ENCODE measurements around the gene TMEM186. TPM values are rescaled to one million over a fixed set of nuclear protein-coding genes. Genes with fewer than 3 reads are reported as not detected.
A peak's percentile ranks its signal among the peaks of the same experiment; 100 is the strongest.

TMEM186 gene
- total and polyA plus RNA-seq, 2 of the 4 experiments (the other 2 are of a cell fraction): 5.7 to 6.8 TPM

GRCh38 chr16:8828541-8829165 lies 31.2 kb upstream of the TMEM186 start:
- in situ Hi-C loops (cut with MboI; ENCODE audit: low sequenced_read_pairs) (no loop called here), intact Hi-C loops (cut with micrococcal nuclease) (no loop called here), dilution Hi-C loops (cut with HindIII; ENCODE audit: low sequenced_read_pairs, unreplicated experiment) (no loop called here)
- no peak overlapping the region for H2BK15ac ChIP-seq (ENCODE audit: low read depth, low read length)
- H2BK5ac ChIP-seq (ENCODE audit: low read depth, low read length, poor library complexity, severe bottlenecking): no peak overlapping the region
- no peaks in the 10 kb centered on the region for H3K9me3 ChIP-seq (ENCODE audit: control insufficient read depth, insufficient read depth, low read length)
- no peak overlapping the region for H3K23ac ChIP-seq (ENCODE audit: low read depth, low read length)
- H3K4me3 ChIP-seq (ENCODE audit: insufficient read depth, low read depth, low read length): no peak overlapping the region
- CTCF ChIA-PET: interaction anchor here (0.6 kb wide), 1 partner anchor 64 kb away, joined by 4 read pairs; no protein-coding TSS in a partner anchor
- no peak overlapping the region for H2AFZ ChIP-seq (replicated peaks; ENCODE audit: low read length, poor library complexity)
- no peak overlapping the region for H2BK20ac ChIP-seq (ENCODE audit: low read depth, low read length)
- H3K4ac ChIP-seq (ENCODE audit: low read depth, low read length): no peak overlapping the region
- H3K9me1 ChIP-seq (ENCODE audit: insufficient read depth, low read length): peaks cover 12% of the 10 kb centered on the region
- peaks cover 28% of the 10 kb centered on the region for H4K20me1 ChIP-seq (ENCODE audit: insufficient read depth, low read length)
- TF ChIP-seq RAD21 (IDR thresholded peaks at IDR 0.05; ENCODE audit: low read length) (no peak), CEBPB (IDR thresholded peaks at IDR 0.05; ENCODE audit: low read depth, low read length) (no peak), CHD1 (IDR thresholded peaks at IDR 0.05; ENCODE audit: low read depth, low read length) (no peak), RFX5 (IDR thresholded peaks at IDR 0.05; ENCODE audit: low read depth, low read length) (no peak), ELK1 (IDR thresholded peaks at IDR 0.05; ENCODE audit: borderline replicate concordance, low read depth, low read length) (no peak)
- TF ChIP-seq, protein P1, sequence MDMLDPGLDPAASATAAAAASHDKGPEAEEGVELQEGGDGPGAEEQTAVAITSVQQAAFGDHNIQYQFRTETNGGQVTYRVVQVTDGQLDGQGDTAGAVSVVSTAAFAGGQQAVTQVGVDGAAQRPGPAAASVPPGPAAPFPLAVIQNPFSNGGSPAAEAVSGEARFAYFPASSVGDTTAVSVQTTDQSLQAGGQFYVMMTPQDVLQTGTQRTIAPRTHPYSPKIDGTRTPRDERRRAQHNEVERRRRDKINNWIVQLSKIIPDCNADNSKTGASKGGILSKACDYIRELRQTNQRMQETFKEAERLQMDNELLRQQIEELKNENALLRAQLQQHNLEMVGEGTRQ (IDR thresholded peaks at IDR 0.05; ENCODE audit: low read depth, low read length): no peak
- no peak overlapping the region for H3K9ac ChIP-seq (ENCODE audit: low read depth, low read length)
- BruUV-seq (replicated peaks): no TSS peak
- no peak overlapping the region for H3K56ac ChIP-seq (ENCODE audit: extremely low read depth, insufficient read depth, low read length)
- no peak overlapping the region for H3K27ac ChIP-seq (ENCODE audit: insufficient read depth, low read length)
- H3K4me1 ChIP-seq (ENCODE audit: control insufficient read depth, insufficient read depth, low read length): no peaks in the 10 kb centered on the region
- no peak overlapping the region for H3K4me2 ChIP-seq (ENCODE audit: low read depth, low read length)
- peaks cover 32 to 57% of the 10 kb centered on the region in 2 experiments for H3K79me1 ChIP-seq (ENCODE audit: low read depth in 1 of 2, low read length in 2 of 2)
- peak; percentile 49; the same call in 1 of the 2 replicates for ATAC-seq (ENCODE audit: low read depth)
- H3K36me3 ChIP-seq (ENCODE audit: control insufficient read depth, insufficient read depth, low read length): peaks cover 40% of the 10 kb centered on the region
- POLR2A ChIA-PET (ENCODE audit: unreplicated experiment): no interaction called here
- no peak overlapping the region for H3K18ac ChIP-seq (ENCODE audit: low read depth, low read length)
- no peaks in the 10 kb centered on the region for H3K27me3 ChIP-seq (ENCODE audit: control insufficient read depth, insufficient read depth, low read length)
- H2AK5ac ChIP-seq (ENCODE audit: low read depth, low read length): no peak overlapping the region
- WGBS, 2 experiments (ENCODE audit: extremely low coverage in 2 of 2, insufficient read length in 1 of 2): 96% methylated on average over 4 of the region's 8 CpGs; no CpG with 5 or more reads in 1 of the 2 experiments
- H3K14ac ChIP-seq (replicated peaks; ENCODE audit: low read depth, low read length): no peak overlapping the region
- H4K8ac ChIP-seq (ENCODE audit: low read depth in 2 of 2, low read length in 2 of 2): no peak overlapping the region
- no peak overlapping the region for H2BK120ac ChIP-seq (ENCODE audit: low read depth, low read length)
- DNase-seq: no peak
- H2AK9ac ChIP-seq (replicated peaks; ENCODE audit: low read depth, low read length, poor library complexity): peak overlapping the region; percentile 63
- no peak overlapping the region for H4K91ac ChIP-seq (ENCODE audit: insufficient read depth, low read depth, low read length)
- H4K5ac ChIP-seq (ENCODE audit: low read depth, low read length): no peak overlapping the region
